MCF 10A (cell line): ENCODE measurements around the gene PELI1. TPM values are rescaled to one million over a fixed set of nuclear protein-coding genes. Genes with fewer than 3 reads are reported as not detected.

Experiments
- BruUV-seq: library from RNA; stranded (reverse); fragments of 400-500 nt; replicated peaks from 2 replicates; lab custom pipeline; 2021; lab: Mats Ljungman, UMichigan
- CTCF ChIA-PET: fragments of 300-600 bp; sonication (Branson Sonifier 250); formaldehyde crosslinking; extraction: SDS; loops from one replicate; lab custom pipeline; 2021; ENCODE audit warnings: antibody characterized with exemption, inconsistent platforms; lab: Yijun Ruan, JAX
- POLR2A ChIA-PET: fragments of 300-600, 350-650 bp; sonication (Branson Sonifier 250); formaldehyde crosslinking; extraction: SDS; loops from one replicate; lab custom pipeline; 2020; ENCODE audit warnings: antibody characterized with exemption, inconsistent platforms; lab: Yijun Ruan, JAX
- DNase-seq: peaks from one replicate; pipeline ENCODE4 v3.0.0-alpha.2; 2018; ENCODE audit not compliant: unreplicated experiment
- H3K27ac Mint-ChIP-seq: one replicate; pipeline ENCODE4 v1.8.0; 2022; ENCODE audit warnings: mild to moderate bottlenecking, low read depth, mixed read lengths; ENCODE audit not compliant: unreplicated experiment
- H3K27me3 Mint-ChIP-seq: one replicate; pipeline ENCODE4 v1.8.0; 2022; ENCODE audit warnings: mixed read lengths; ENCODE audit not compliant: insufficient read depth, unreplicated experiment
- H3K36me3 Mint-ChIP-seq: one replicate; pipeline ENCODE4 v1.8.0; 2022; ENCODE audit warnings: mild to moderate bottlenecking, moderate library complexity, mixed read lengths; ENCODE audit not compliant: insufficient read depth, unreplicated experiment
- H3K4me1 Mint-ChIP-seq: one replicate; pipeline ENCODE4 v1.8.0; 2022; ENCODE audit warnings: mixed read lengths; ENCODE audit not compliant: insufficient read depth, unreplicated experiment
- H3K4me3 Mint-ChIP-seq: one replicate; pipeline ENCODE4 v1.8.0; 2022; ENCODE audit warnings: mild to moderate bottlenecking, moderate library complexity, mixed read lengths; ENCODE audit not compliant: unreplicated experiment
- H3K9me3 Mint-ChIP-seq: one replicate; pipeline ENCODE4 v1.8.0; 2022; ENCODE audit warnings: mixed read lengths; ENCODE audit not compliant: unreplicated experiment
- CTCF ChIP-seq: fragments of 200-600 bp; IDR thresholded peaks from one replicate; pipeline ENCODE4 v1.8.0; 2022; ENCODE audit warnings: antibody characterized with exemption, mild to moderate bottlenecking; ENCODE audit not compliant: unreplicated experiment
- intact Hi-C: fragments of 100-400 bp; cut with micrococcal nuclease; formaldehyde crosslinking; loops from 2 replicates; pipeline ENCODE4 v1.14.1; 2022
- total RNA-seq: library from RNA; stranded (reverse); gene quantifications from 2 replicates; pipeline ENCODE4 v1.2.3, GENCODE V29; 2022

Gene PELI1
- total RNA-seq, 1 experiment from 2014 or later, result 16.3 TPM

GRCh38 chr2:64192125-64192479 lies 47.9 kb upstream of the PELI1 start:
- TF ChIP-seq CTCF, result no peak
- Mint-ChIP-seq H3K27me3 (no peaks in the 10 kb centered on the region), H3K36me3 (no peaks in the 10 kb centered on the region), H3K4me3 (no peak overlapping the region), H3K27ac (no peak overlapping the region), H3K4me1 (peaks cover 7% of the 10 kb centered on the region), H3K9me3 (no peaks in the 10 kb centered on the region)
- ChIA-PET POLR2A (interaction anchor here (1.0 to 1.4 kb wide), 2 partner anchors 15 to 35 kb away, joined by 3 to 4 read pairs; no protein-coding TSS in a partner anchor), CTCF (interaction anchor here (0.5 to 0.7 kb wide), 2 partner anchors 121 to 769 kb away, joined by 3 read pairs; no protein-coding TSS in a partner anchor)
- no peak for DNase-seq
- intact Hi-C loops, result no loop called here
- BruUV-seq, result no TSS peak

- Mint-ChIP-seq H3K4me3 (no peak overlapping the region), H3K9me3 (no peaks in the 10 kb centered on the region), H3K4me1 (peaks cover 7% of the 10 kb centered on the region), H3K27me3 (no peaks in the 10 kb centered on the region), H3K27ac (no peak overlapping the region), H3K36me3 (no peaks in the 10 kb centered on the region)
- TF ChIP-seq CTCF, result no peak
- DNase-seq, result no peak
- BruUV-seq, result no TSS peak
- ChIA-PET CTCF (no interaction called here), POLR2A (no interaction called here)
- intact Hi-C loops, result no loop called here
Observed at GRCh38 chr2:64189586-64189985, 45.4 kb upstream of the PELI1 start.

GRCh38 chr2:64189167-64189566 lies 44.9 kb upstream of the PELI1 start:
- DNase-seq, result no peak
- POLR2A ChIA-PET, result interaction anchor here (0.7 kb wide), 1 partner anchor 42 kb away, joined by 3 read pairs; no protein-coding TSS in a partner anchor
- intact Hi-C loops, result no loop called here
- Mint-ChIP-seq H3K27me3 (no peaks in the 10 kb centered on the region), H3K9me3 (no peaks in the 10 kb centered on the region), H3K4me1 (peaks cover 7% of the 10 kb centered on the region), H3K4me3 (no peak overlapping the region), H3K36me3 (no peaks in the 10 kb centered on the region), H3K27ac (no peak overlapping the region)
- BruUV-seq, result no TSS peak
- TF ChIP-seq CTCF, result no peak
- CTCF ChIA-PET, result no interaction called here

- no peaks in the 10 kb centered on the region for H3K4me1 Mint-ChIP-seq
- ChIA-PET POLR2A (interaction anchor here (0.8 kb wide), 1 partner anchor 29 kb away, joined by 3 read pairs; no protein-coding TSS in a partner anchor), CTCF (interaction anchor here (0.6 to 1.3 kb wide), 2 partner anchors 35 to 520 kb away, joined by 3 to 4 read pairs; no protein-coding TSS in a partner anchor)
- DNase-seq, result peak; percentile 31
- TF ChIP-seq CTCF, result no peak
- H3K27ac Mint-ChIP-seq, result no peak overlapping the region
- no TSS peak for BruUV-seq
- H3K36me3 Mint-ChIP-seq, result no peaks in the 10 kb centered on the region
- no peaks in the 10 kb centered on the region for H3K9me3 Mint-ChIP-seq
- no peaks in the 10 kb centered on the region for H3K27me3 Mint-ChIP-seq
- no peak overlapping the region for H3K4me3 Mint-ChIP-seq
- intact Hi-C loops, result no loop called here
Observed at GRCh38 chr2:64186699-64187605, 42.7 kb upstream of the PELI1 start.
